ENCODE measurements around the gene SLC9A8. TPM values are rescaled to one million over a fixed set of nuclear protein-coding genes. Genes with fewer than 3 reads are reported as not detected.

Gene SLC9A8
- total RNA-seq, 6 experiments from 2014 or later = 7.1 to 8.0 (median 7.4) TPM

DNA sequence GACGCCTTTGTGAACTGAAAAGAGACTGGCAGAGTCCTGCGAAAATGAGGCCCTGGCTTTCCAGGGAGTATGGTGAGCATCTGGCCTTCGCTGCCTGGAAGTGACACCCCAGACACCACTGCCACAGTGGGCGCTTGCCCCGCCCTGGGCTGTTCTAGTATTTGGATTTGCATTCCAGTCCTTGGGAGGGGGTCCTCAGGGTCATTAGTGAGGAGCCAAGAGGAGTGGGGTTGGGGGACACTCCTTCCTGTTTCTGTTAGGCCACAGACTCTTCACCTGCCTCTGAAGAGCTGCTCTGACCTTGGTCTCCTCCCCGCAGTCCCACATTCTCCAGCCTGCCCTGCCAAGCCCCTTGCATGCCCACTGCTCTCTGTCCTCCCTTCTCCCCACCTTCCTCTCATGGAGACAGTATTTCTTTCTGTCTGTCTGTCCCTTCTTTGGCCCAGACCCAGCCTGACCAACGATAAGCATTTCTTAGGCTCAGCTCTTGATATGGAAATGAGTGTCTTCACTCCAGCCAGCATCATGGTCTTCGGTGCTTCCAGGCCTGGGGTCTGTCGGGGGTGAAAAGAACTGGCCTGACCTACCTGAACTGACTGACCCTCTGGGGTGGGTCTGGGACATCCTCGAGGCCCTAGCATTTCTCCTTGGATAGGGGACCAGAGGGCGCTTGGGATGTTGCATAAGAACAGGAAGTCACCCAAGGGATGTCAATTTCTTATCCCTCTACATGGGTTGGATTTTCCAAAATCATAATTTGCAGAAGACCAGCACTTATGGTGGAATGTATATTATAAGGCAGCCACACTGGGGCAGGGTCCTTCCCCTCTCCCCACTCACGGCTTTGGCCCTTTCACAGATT lies 19.4 kb downstream of the SLC9A8 start:
- no peak for DNase-seq
- no peak overlapping the region for H3K4me3 Mint-ChIP-seq
- H3K4me1 Mint-ChIP-seq (ENCODE audit: low read depth) = peaks cover 8% of the 10 kb centered on the region; the same call in 1 of the 2 replicates
- no peaks in the 10 kb centered on the region for H3K9me3 Mint-ChIP-seq
- H3K27me3 Mint-ChIP-seq (ENCODE audit: insufficient read depth) = no peaks in the 10 kb centered on the region
- no peak overlapping the region; the same call in 1 of the 2 replicates for H3K27ac Mint-ChIP-seq
- peaks cover 18% of the 10 kb centered on the region for H3K36me3 Mint-ChIP-seq (ENCODE audit: low read depth)
- TF ChIP-seq, protein P1, sequence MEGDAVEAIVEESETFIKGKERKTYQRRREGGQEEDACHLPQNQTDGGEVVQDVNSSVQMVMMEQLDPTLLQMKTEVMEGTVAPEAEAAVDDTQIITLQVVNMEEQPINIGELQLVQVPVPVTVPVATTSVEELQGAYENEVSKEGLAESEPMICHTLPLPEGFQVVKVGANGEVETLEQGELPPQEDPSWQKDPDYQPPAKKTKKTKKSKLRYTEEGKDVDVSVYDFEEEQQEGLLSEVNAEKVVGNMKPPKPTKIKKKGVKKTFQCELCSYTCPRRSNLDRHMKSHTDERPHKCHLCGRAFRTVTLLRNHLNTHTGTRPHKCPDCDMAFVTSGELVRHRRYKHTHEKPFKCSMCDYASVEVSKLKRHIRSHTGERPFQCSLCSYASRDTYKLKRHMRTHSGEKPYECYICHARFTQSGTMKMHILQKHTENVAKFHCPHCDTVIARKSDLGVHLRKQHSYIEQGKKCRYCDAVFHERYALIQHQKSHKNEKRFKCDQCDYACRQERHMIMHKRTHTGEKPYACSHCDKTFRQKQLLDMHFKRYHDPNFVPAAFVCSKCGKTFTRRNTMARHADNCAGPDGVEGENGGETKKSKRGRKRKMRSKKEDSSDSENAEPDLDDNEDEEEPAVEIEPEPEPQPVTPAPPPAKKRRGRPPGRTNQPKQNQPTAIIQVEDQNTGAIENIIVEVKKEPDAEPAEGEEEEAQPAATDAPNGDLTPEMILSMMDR (IDR thresholded peaks at IDR 0.05) = no peak

DNA sequence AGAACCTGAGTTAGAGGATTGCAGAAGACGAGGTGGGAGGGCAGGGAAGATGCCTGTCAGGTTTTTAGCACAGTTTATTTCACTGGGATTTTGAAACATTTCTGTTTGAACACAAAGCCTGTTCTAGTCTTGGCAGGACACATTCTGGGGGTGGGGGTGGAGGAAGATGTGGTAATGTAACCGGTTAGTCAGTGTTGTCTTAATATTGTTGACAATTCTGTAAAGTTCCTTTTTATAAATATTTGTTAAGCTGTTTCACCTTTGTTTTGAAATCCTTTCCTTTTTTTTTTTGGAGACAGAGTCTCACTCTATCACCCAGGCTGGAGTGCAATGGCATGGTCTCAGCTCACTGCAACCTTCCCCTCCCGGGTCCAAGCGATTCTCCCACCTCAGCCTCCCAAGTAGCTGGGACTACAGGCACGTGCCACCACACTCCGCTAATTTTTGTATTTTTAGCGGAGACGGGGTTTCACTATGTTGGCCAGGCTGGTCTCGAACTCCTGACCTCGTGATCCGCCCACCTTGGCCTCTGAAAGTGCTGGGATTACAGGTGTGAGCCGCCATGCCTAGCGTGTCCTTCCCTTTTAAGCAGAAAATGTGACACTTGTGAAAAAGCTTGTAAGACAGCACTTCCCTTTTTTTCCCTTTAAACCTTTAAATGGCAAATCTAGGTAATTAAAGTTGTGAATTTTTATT lies 20.2 kb downstream of the SLC9A8 start:
- peaks cover 8% of the 10 kb centered on the region; the same call in 1 of the 2 replicates for H3K4me1 Mint-ChIP-seq (ENCODE audit: low read depth)
- no peak overlapping the region for H3K4me3 Mint-ChIP-seq
- no peaks in the 10 kb centered on the region for H3K27me3 Mint-ChIP-seq (ENCODE audit: insufficient read depth)
- TF ChIP-seq, protein P1 (IDR thresholded peaks at IDR 0.05) = no peak
- peaks cover 18% of the 10 kb centered on the region for H3K36me3 Mint-ChIP-seq (ENCODE audit: low read depth)
- H3K9me3 Mint-ChIP-seq = no peaks in the 10 kb centered on the region
- no peak overlapping the region; the same call in 1 of the 2 replicates for H3K27ac Mint-ChIP-seq
- no peak for DNase-seq

DNA sequence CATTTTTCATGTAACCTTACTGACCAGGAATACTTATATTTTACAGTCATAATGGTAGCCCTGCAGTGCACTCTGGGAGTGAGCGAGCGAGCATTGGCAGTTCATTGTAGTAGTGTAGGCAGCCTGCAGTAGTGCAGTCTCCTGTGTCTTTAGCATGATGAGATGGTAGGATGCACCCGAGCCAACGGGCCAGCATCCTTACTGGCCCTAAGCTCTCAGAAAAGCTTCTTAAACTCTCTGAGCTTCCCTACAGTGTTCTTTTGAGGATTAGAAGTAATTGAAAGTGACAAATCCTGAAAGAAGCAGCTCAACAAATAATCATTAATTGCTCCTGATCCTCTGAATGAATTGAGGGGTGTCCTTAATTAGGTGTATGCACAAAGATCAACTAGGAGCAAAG lies 20.9 kb downstream of the SLC9A8 start:
- Mint-ChIP-seq H3K27ac (no peak overlapping the region), H3K36me3 (ENCODE audit: low read depth) (peaks cover 18% of the 10 kb centered on the region), H3K27me3 (ENCODE audit: insufficient read depth) (no peaks in the 10 kb centered on the region), H3K4me1 (ENCODE audit: low read depth) (peaks cover 8% of the 10 kb centered on the region; the same call in 1 of the 2 replicates), H3K9me3 (no peaks in the 10 kb centered on the region), H3K4me3 (no peak overlapping the region)
- TF ChIP-seq, protein P1 (IDR thresholded peaks at IDR 0.05) = no peak
- no peak for DNase-seq

DNA sequence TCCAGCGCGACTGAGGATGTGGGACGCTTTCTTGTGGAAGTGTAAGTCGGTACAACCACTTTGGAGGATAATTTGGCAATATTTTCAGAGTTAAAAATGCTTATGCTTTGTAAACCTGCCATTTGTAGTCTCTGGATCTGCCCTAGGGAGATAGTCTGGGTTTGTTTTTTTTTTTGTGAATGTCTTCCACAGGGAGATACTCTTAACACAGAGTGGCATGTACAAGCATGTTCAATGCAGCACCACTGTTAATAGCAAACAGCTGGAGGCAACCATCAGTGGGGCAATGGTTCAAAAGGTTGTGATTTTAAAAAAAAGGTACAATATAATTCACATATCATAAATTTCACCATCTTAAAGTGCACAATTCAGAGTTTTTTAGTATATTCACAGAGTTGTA lies 22.4 kb downstream of the SLC9A8 start:
- peaks cover 8% of the 10 kb centered on the region; the same call in 1 of the 2 replicates for H3K4me1 Mint-ChIP-seq (ENCODE audit: low read depth)
- H3K27ac Mint-ChIP-seq = no peak overlapping the region
- H3K9me3 Mint-ChIP-seq = no peaks in the 10 kb centered on the region
- no peaks in the 10 kb centered on the region for H3K27me3 Mint-ChIP-seq (ENCODE audit: insufficient read depth)
- H3K36me3 Mint-ChIP-seq (ENCODE audit: low read depth) = peaks cover 13% of the 10 kb centered on the region
- TF ChIP-seq, protein P1 (IDR thresholded peaks at IDR 0.05) = no peak
- H3K4me3 Mint-ChIP-seq = no peak overlapping the region
- no peak for DNase-seq

DNA sequence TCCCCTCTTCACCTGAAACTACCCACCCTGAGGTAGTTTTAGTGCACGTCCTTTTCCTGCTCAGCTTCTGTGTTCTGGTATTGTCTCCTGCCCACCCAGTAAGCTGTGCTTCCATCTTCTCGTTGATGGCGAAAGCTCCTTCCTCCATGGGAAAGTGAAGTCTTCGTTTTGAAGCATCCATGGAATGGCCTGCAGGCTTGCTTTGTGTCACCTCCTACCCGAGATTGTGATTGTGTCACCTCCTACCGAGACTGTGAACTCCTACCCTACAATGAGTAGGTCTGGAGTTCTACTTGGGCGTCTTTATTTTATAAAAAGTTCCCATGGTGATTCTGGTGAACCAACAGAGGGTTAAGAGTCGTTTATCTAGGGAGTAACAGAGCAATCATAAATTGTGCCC lies 25.9 kb downstream of the SLC9A8 start:
- H3K4me3 Mint-ChIP-seq = no peak overlapping the region
- H3K27me3 Mint-ChIP-seq (ENCODE audit: insufficient read depth) = no peaks in the 10 kb centered on the region
- peaks cover 6% of the 10 kb centered on the region for H3K4me1 Mint-ChIP-seq (ENCODE audit: low read depth)
- no peak for DNase-seq
- no peak overlapping the region for H3K27ac Mint-ChIP-seq
- TF ChIP-seq, protein P1 (IDR thresholded peaks at IDR 0.05) = no peak
- peaks cover 15% of the 10 kb centered on the region for H3K36me3 Mint-ChIP-seq (ENCODE audit: low read depth)
- H3K9me3 Mint-ChIP-seq = no peaks in the 10 kb centered on the region

All from HFFc6 (cell line).